H1 (cell line): Measurements from ENCODE around the gene TLK1. TPM values are rescaled to one million over a fixed set of nuclear protein-coding genes. Genes with fewer than 3 reads are reported as not detected.

Experiments used
- CBX8 ChIP-seq: fragments of 300-800, 300-1000 bp; sonication (generic); IDR thresholded peaks from 2 replicates; pipeline ENCODE4 v1.7.1; 2016; ENCODE audit warnings: low read depth, low read length, borderline replicate concordance
- CHD7 ChIP-seq: fragments of 300-600 bp; sonication (generic); IDR thresholded peaks from 2 replicates; pipeline ENCODE4 v1.7.1; 2012; ENCODE audit warnings: low read length, moderate library complexity, mild to moderate bottlenecking, inconsistent platforms; ENCODE audit not compliant: insufficient replicate concordance
- POU5F1 ChIP-seq: IDR thresholded peaks from 2 replicates; pipeline ENCODE4 v1.6.1; 2011; ENCODE audit warnings: low read depth, mild to moderate bottlenecking, low read length, moderate library complexity
- SRF ChIP-seq: IDR thresholded peaks from 2 replicates; pipeline ENCODE4 v1.6.1; 2011; ENCODE audit warnings: mild to moderate bottlenecking, low read depth, low read length, moderate library complexity
- polyA plus RNA-seq, 7 experiments: library from polyadenylated mRNA; depleted of rRNA in 3 of 7; stranded (reverse) in 5 of 7; unstranded in 2 of 7; fragments of >200 nt in 5 of 7; fragments of 200-250 nt in 2 of 7; gene quantifications; 1 replicate in 5 of 7; 2 replicates in 1 of 7; 4 replicates in 1 of 7; pipeline versions ENCODE4 v1.2.1 to v1.2.3, GENCODE V29; 2011 to 2013; ENCODE audit warnings: missing spikeins in 2 of 7, mixed read lengths in 2 of 7
- total RNA-seq: library from RNA; stranded (reverse); fragmentation: NEBNext Ultra II Directional; extraction: Animal tissue kit (Norgen Biotek cat#: 25700); gene quantifications from 2 replicates; pipeline ENCODE4 v1.2.1, GENCODE V29; 2021
- TF ChIP-seq, protein P1 (sequence below): IDR thresholded peaks from 2 replicates; pipeline ENCODE4 v1.6.1; 2011; ENCODE audit warnings: low read depth, mild to moderate bottlenecking, low read length; ENCODE audit not compliant: insufficient read depth
- TF ChIP-seq, protein P2 (sequence below): IDR thresholded peaks from 2 replicates; pipeline ENCODE4 v1.6.1; 2012; ENCODE audit warnings: inconsistent platforms

The TLK1 gene
- total and polyA plus RNA-seq, 2 of the 8 experiments (the other 6 are each of a cell fraction or from before 2014, with no cell fraction given): 11.2 to 102 TPM

- no peak for TF ChIP-seq CHD7
- TF ChIP-seq SRF: no peak
- TF ChIP-seq CBX8: no peak
- TF ChIP-seq, protein P1, sequence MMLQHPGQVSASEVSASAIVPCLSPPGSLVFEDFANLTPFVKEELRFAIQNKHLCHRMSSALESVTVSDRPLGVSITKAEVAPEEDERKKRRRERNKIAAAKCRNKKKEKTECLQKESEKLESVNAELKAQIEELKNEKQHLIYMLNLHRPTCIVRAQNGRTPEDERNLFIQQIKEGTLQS: no peak
- TF ChIP-seq POU5F1: no peak
- TF ChIP-seq, protein P2, sequence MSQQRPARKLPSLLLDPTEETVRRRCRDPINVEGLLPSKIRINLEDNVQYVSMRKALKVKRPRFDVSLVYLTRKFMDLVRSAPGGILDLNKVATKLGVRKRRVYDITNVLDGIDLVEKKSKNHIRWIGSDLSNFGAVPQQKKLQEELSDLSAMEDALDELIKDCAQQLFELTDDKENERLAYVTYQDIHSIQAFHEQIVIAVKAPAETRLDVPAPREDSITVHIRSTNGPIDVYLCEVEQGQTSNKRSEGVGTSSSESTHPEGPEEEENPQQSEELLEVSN: no peak
Observed at GRCh38 chr2:171089489-171089888, 71.2 kb downstream of the TLK1 start (continued).
